ENCODE data around the gene WDR5B.

DNA sequence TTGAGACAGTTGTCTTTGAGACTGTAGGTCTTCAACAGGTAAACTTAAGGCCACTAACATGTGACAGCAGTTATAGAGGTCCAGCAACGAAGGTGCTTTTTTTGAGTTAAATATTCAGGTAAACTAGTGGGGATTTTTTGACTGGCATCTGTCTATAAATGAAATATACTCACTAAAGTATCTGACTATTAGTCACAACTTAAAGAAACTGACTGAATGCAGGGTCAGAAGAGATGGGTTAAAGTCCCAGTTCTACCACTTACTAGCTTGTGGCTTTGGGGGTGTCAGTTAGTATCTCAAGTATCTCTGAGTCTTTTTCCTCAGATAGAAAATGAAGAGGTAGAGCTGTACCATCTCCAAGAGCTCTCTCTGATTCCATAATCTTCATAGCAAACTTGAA, 50.8 kb downstream of the WDR5B start:
- TF ChIP-seq CTCF (conservative IDR thresholded peaks at IDR 0.05) (no peak), ZFX (IDR thresholded peaks at IDR 0.05) (no peak)

All from C4-2B (cell line).